Measurements from ENCODE around the gene SPDYE4.

Gene SPDYE4

GRCh38 chr17:8762012-8762411, 3.7 kb upstream of the SPDYE4 start:
- no peak for TF ChIP-seq EZH2phosphoT487 (IDR thresholded peaks at IDR 0.05; ENCODE audit: low read depth)
- TF ChIP-seq, protein P1, sequence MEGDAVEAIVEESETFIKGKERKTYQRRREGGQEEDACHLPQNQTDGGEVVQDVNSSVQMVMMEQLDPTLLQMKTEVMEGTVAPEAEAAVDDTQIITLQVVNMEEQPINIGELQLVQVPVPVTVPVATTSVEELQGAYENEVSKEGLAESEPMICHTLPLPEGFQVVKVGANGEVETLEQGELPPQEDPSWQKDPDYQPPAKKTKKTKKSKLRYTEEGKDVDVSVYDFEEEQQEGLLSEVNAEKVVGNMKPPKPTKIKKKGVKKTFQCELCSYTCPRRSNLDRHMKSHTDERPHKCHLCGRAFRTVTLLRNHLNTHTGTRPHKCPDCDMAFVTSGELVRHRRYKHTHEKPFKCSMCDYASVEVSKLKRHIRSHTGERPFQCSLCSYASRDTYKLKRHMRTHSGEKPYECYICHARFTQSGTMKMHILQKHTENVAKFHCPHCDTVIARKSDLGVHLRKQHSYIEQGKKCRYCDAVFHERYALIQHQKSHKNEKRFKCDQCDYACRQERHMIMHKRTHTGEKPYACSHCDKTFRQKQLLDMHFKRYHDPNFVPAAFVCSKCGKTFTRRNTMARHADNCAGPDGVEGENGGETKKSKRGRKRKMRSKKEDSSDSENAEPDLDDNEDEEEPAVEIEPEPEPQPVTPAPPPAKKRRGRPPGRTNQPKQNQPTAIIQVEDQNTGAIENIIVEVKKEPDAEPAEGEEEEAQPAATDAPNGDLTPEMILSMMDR (IDR thresholded peaks at IDR 0.05; ENCODE audit: low read depth, low read length) = no peak
- Histone ChIP-seq H3K9ac (ENCODE audit: low read length) (no peak overlapping the region), H3K27ac (ENCODE audit: low read length) (no peak overlapping the region), H3K9me3 (ENCODE audit: insufficient read depth, low read length) (no peaks in the 10 kb centered on the region), H3K4me1 (ENCODE audit: low read length) (no peaks in the 10 kb centered on the region), H3K4me3 (ENCODE audit: low read length) (no peak overlapping the region), H3K79me2 (ENCODE audit: low read length) (no peaks in the 10 kb centered on the region), H2AFZ (ENCODE audit: low read depth, low read length) (no peak overlapping the region), H4K20me1 (ENCODE audit: insufficient read depth, low read length) (no peaks in the 10 kb centered on the region), H3K4me2 (ENCODE audit: low read length) (no peak overlapping the region), H3K36me3 (replicated peaks; ENCODE audit: low read depth, low read length) (no peaks in the 10 kb centered on the region), H3K27me3 (ENCODE audit: low read depth, low read length) (peaks cover 6% of the 10 kb centered on the region; the same call in 1 of the 2 replicates)

DNA sequence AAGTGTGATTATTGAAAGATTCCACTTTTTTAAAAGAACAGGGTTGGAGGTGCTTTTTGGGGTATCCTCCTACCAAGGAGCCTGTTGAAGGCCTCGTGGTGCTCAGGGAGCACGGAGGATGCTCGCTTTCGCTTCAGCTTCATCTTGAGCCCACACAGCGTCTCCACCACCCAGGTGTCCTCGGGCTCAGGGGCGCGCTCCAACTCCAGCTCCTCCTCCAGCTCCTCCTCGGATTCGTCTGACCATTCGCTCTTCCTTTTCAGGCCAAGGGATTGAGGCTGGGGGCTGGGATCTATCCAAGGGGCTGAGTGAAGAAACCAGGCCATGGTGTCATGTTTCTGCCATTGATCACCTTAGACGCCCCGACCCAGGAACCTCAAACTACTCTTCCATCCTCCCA, 1.2 kb downstream of the SPDYE4 start:
- Histone ChIP-seq H3K4me3 (ENCODE audit: low read length) (no peak overlapping the region), H3K36me3 (replicated peaks; ENCODE audit: low read depth, low read length) (no peaks in the 10 kb centered on the region), H3K4me1 (ENCODE audit: low read length) (no peaks in the 10 kb centered on the region), H3K79me2 (ENCODE audit: low read length) (no peaks in the 10 kb centered on the region), H3K27me3 (ENCODE audit: low read depth, low read length) (no peaks in the 10 kb centered on the region; the same call in 1 of the 2 replicates), H3K9me3 (ENCODE audit: insufficient read depth, low read length) (no peaks in the 10 kb centered on the region), H3K27ac (ENCODE audit: low read length) (no peak overlapping the region), H3K4me2 (ENCODE audit: low read length) (no peak overlapping the region), H2AFZ (ENCODE audit: low read depth, low read length) (no peak overlapping the region), H4K20me1 (ENCODE audit: insufficient read depth, low read length) (no peaks in the 10 kb centered on the region), H3K9ac (ENCODE audit: low read length) (no peak overlapping the region)
- no peak for TF ChIP-seq EZH2phosphoT487 (IDR thresholded peaks at IDR 0.05; ENCODE audit: low read depth)
- TF ChIP-seq, protein P1 (IDR thresholded peaks at IDR 0.05; ENCODE audit: low read depth, low read length) = no peak

DNA sequence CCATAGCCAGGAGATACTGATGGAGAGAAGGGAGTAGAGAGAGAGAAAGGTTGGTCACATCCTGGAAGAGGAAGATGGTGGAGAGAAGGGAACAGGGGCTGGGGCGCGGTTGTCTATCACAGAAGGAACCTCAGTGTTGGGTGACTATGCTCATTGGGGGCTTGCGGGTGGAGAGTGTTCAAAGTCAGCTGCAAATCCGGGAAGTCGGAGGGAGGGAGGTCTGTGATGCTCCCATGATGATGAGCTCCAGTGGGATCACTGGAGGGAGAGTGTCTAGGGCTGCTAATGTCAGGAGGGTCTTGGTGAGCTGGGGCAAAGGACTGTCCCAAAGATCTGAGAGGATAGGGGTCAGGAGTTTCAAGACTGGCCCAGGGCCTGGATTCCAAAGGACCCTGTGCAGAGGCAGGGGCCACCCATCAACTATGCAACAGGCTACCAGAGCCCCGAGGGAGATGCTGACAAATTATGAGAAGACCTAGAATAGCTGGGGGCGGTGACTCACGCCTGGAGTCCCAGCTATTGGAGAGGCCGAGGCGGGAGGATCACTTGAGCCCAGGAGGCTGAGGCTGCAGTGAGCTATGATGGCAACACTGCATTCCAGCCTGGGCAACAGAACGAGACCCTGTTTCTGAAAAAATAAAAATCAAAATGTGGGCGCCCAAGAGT, 2.6 kb downstream of the SPDYE4 start:
- H3K9me3 ChIP-seq (ENCODE audit: insufficient read depth, low read length) = no peaks in the 10 kb centered on the region
- H3K4me2 ChIP-seq (ENCODE audit: low read length) = no peak overlapping the region
- H4K20me1 ChIP-seq (ENCODE audit: insufficient read depth, low read length) = no peaks in the 10 kb centered on the region
- TF ChIP-seq EZH2phosphoT487 (IDR thresholded peaks at IDR 0.05; ENCODE audit: low read depth) = no peak
- TF ChIP-seq, protein P1 (IDR thresholded peaks at IDR 0.05; ENCODE audit: low read depth, low read length) = no peak
- no peak overlapping the region for H3K4me3 ChIP-seq (ENCODE audit: low read length)
- no peaks in the 10 kb centered on the region for H3K4me1 ChIP-seq (ENCODE audit: low read length)
- no peaks in the 10 kb centered on the region for H3K36me3 ChIP-seq (replicated peaks; ENCODE audit: low read depth, low read length)
- no peaks in the 10 kb centered on the region for H3K79me2 ChIP-seq (ENCODE audit: low read length)
- no peaks in the 10 kb centered on the region for H3K27me3 ChIP-seq (ENCODE audit: low read depth, low read length)
- H2AFZ ChIP-seq (ENCODE audit: low read depth, low read length) = no peak overlapping the region
- H3K9ac ChIP-seq (ENCODE audit: low read length) = no peak overlapping the region
- no peak overlapping the region for H3K27ac ChIP-seq (ENCODE audit: low read length)

- Histone ChIP-seq H2AFZ (ENCODE audit: low read depth, low read length) (no peak overlapping the region), H3K27ac (ENCODE audit: low read length) (no peak overlapping the region), H3K36me3 (replicated peaks; ENCODE audit: low read depth, low read length) (no peaks in the 10 kb centered on the region), H4K20me1 (ENCODE audit: insufficient read depth, low read length) (no peaks in the 10 kb centered on the region), H3K27me3 (ENCODE audit: low read depth, low read length) (no peaks in the 10 kb centered on the region), H3K4me1 (ENCODE audit: low read length) (no peaks in the 10 kb centered on the region), H3K9ac (ENCODE audit: low read length) (no peak overlapping the region), H3K79me2 (ENCODE audit: low read length) (no peaks in the 10 kb centered on the region), H3K4me2 (ENCODE audit: low read length) (no peak overlapping the region), H3K4me3 (ENCODE audit: low read length) (no peak overlapping the region), H3K9me3 (ENCODE audit: insufficient read depth, low read length) (no peaks in the 10 kb centered on the region)
- no peak for TF ChIP-seq EZH2phosphoT487 (IDR thresholded peaks at IDR 0.05; ENCODE audit: low read depth)
- TF ChIP-seq, protein P1 (IDR thresholded peaks at IDR 0.05; ENCODE audit: low read depth, low read length) = no peak
Measured at GRCh38 chr17:8754890-8755289, 3.5 kb downstream of the SPDYE4 start.
